Fibroblast of the aortic adventitia (primary cell): Measurements from ENCODE around the gene ZNF254. TPM values are rescaled to one million over a fixed set of nuclear protein-coding genes. Genes with fewer than 3 reads are reported as not detected.

Source experiments
- DNase-seq: peaks from one replicate; pipeline ENCODE4 v3.0.0-alpha.2; 2010; ENCODE audit warnings: low read depth
- H3K4me3 ChIP-seq: 2 replicates; pipeline ENCODE4 v1.5.1; 2011; ENCODE audit warnings: low read depth, mild to moderate bottlenecking, control low read depth, low read length, moderate library complexity
- CTCF ChIP-seq: IDR thresholded peaks from 2 replicates; pipeline ENCODE4 v1.5.1; 2011; ENCODE audit warnings: mild to moderate bottlenecking, low read length, control low read depth, inconsistent platforms; ENCODE audit not compliant: insufficient read depth
- total RNA-seq: library from RNA; depleted of rRNA; stranded (reverse); fragments of >200 nt; gene quantifications from 2 replicates; pipeline ENCODE4 v1.2.3, GENCODE V29; 2012; ENCODE audit warnings: low replicate concordance

The ZNF254 gene
- total RNA-seq, 1 donor = 11.2 TPM

GRCh38 chr19:24178207-24178606 lies 91.2 kb downstream of the ZNF254 start:
- TF ChIP-seq CTCF = no peak
- no peak overlapping the region for H3K4me3 ChIP-seq
- no peak for DNase-seq

Other genes starting within 250 kb of the ZNF254 start
- gene ZNF726, start 172.3 kb upstream of the ZNF254 start, total RNA-seq = 0.33 and 3.2 TPM in 2 replicates